ENCODE results near the gene RHCG. TPM values are rescaled to one million over a fixed set of nuclear protein-coding genes. Genes with fewer than 3 reads are reported as not detected.

Gene RHCG
- total RNA-seq, 1 donor, result not detected

DNA sequence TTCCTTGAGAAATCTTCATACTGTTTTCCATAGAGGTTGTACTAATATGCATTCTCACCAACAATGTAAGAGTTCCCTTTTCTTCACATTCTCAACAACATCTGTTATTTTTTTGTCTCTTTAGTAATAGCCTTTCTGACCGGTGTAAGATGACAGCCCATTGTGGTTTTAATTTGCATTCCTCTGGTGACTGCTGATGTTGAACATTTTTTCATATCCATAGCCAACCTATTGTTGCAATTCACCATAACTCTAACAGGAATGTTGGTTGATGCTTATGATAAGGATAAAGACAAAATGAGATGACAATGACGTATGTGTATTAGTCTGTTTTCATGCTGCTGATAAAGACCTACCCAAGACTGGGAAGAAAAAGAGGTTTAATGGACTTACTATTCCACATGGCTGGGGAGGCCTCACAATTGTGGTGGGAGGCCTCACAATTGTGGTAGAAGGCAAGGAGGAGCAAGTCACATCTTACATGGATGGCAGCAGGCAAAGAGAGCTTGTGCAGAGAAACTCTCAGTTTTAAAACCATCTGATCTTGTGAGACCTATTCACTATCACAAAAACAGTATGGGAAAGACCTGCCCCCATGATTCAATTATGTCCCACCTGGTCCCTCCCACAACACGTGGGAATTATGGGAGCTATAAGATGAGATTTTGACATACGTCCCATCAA is 37.6 kb upstream of the RHCG start:
- TF ChIP-seq, protein P1, sequence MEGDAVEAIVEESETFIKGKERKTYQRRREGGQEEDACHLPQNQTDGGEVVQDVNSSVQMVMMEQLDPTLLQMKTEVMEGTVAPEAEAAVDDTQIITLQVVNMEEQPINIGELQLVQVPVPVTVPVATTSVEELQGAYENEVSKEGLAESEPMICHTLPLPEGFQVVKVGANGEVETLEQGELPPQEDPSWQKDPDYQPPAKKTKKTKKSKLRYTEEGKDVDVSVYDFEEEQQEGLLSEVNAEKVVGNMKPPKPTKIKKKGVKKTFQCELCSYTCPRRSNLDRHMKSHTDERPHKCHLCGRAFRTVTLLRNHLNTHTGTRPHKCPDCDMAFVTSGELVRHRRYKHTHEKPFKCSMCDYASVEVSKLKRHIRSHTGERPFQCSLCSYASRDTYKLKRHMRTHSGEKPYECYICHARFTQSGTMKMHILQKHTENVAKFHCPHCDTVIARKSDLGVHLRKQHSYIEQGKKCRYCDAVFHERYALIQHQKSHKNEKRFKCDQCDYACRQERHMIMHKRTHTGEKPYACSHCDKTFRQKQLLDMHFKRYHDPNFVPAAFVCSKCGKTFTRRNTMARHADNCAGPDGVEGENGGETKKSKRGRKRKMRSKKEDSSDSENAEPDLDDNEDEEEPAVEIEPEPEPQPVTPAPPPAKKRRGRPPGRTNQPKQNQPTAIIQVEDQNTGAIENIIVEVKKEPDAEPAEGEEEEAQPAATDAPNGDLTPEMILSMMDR (IDR thresholded peaks at IDR 0.05; ENCODE audit: extremely low read depth, low read depth, low read length), result no peak
- H3K79me2 ChIP-seq (ENCODE audit: insufficient read depth, low read length), result no peaks in the 10 kb centered on the region
- H4K20me1 ChIP-seq (ENCODE audit: insufficient read depth, low read length), result no peaks in the 10 kb centered on the region
- H3K36me3 ChIP-seq (ENCODE audit: insufficient read depth, low read length), result no peaks in the 10 kb centered on the region
- H3K4me2 ChIP-seq (ENCODE audit: insufficient read depth, low read length), result no peak overlapping the region
- H3K27ac ChIP-seq (ENCODE audit: low read depth, low read length), result no peak overlapping the region
- no peak overlapping the region for H2AFZ ChIP-seq (ENCODE audit: low read length)
- no peaks in the 10 kb centered on the region for H3K4me1 ChIP-seq (ENCODE audit: insufficient read depth, low read length)
- H3K27me3 ChIP-seq (ENCODE audit: insufficient read depth, low read length), result no peaks in the 10 kb centered on the region
- no peak for DNase-seq (ENCODE audit: insufficient read length, low spot score, missing footprints)
- H3K4me3 ChIP-seq (ENCODE audit: insufficient read depth, low read length), result no peak overlapping the region
- no peaks in the 10 kb centered on the region for H3K9me3 ChIP-seq (ENCODE audit: low read depth, low read length)

DNA sequence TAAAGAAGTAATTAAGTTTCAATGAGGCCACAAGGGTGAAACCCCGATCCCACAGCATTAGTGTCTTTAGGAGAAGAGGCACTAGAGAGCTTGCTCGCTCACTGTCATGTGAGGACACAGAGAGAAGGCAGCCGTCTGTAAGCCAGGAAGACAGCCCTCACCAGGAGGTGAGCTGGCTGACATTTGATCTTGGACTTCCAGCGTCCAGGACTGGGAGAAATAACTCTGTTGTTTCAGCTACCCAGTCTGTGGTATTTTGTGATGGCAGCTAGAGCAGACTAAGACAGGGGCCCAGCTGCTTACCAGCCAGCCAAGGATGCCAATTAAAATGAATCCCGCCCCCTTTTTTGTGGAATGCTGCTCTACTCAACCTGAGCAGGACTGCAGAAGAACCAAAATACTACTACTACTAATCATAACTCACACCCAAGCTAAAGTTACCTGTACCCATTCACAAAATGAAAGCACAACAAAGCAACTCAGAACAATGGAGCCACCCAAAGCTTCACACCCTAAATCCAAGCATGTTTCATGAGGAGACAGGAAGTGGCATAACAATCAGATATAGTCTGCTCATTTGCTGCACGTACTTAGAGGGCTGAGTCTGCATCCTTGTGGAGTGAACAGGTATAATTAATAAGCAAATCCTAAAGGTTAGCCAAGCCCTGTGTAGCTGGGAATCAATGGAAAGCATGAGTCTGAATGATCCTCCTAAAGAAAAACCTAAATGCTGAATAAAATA is 35.6 kb upstream of the RHCG start:
- H3K4me3 ChIP-seq (ENCODE audit: insufficient read depth, low read length), result no peak overlapping the region
- H4K20me1 ChIP-seq (ENCODE audit: insufficient read depth, low read length), result no peaks in the 10 kb centered on the region
- no peak overlapping the region for H3K27ac ChIP-seq (ENCODE audit: low read depth, low read length)
- no peak overlapping the region for H3K4me2 ChIP-seq (ENCODE audit: insufficient read depth, low read length)
- no peaks in the 10 kb centered on the region for H3K36me3 ChIP-seq (ENCODE audit: insufficient read depth, low read length)
- peaks cover 10% of the 10 kb centered on the region for H3K27me3 ChIP-seq (ENCODE audit: insufficient read depth, low read length)
- TF ChIP-seq, protein P1 (IDR thresholded peaks at IDR 0.05; ENCODE audit: extremely low read depth, low read depth, low read length), result no peak
- DNase-seq (ENCODE audit: insufficient read length, low spot score, missing footprints), result no peak
- no peaks in the 10 kb centered on the region for H3K79me2 ChIP-seq (ENCODE audit: insufficient read depth, low read length)
- H3K9me3 ChIP-seq (ENCODE audit: low read depth, low read length), result no peaks in the 10 kb centered on the region
- H2AFZ ChIP-seq (ENCODE audit: low read length), result no peak overlapping the region
- H3K4me1 ChIP-seq (ENCODE audit: insufficient read depth, low read length), result no peaks in the 10 kb centered on the region

DNA sequence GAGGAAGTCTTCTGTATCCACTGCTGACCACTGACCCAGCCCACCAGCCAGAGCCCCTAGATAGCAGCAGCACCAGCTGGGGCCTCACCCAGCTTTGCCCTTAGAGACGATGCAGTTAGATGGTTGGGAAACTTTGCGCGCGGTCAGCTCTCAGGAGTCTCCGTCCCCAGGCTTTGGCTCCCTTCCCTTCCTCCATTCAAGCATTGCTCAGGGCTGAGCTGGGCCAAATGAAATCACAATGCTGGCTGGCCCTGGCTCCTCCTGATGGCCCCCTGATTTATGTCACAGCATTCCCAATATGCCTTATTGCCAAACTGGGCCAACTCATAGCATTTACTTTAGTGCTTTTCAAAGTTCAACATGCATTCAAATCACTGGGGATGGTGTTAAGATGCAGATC is 34.6 kb upstream of the RHCG start:
- TF ChIP-seq, protein P1 (IDR thresholded peaks at IDR 0.05; ENCODE audit: extremely low read depth, low read depth, low read length), result no peak
- Histone ChIP-seq H2AFZ (ENCODE audit: low read length) (no peak overlapping the region), H3K9me3 (ENCODE audit: low read depth, low read length) (no peaks in the 10 kb centered on the region), H3K27me3 (ENCODE audit: insufficient read depth, low read length) (peaks cover 10% of the 10 kb centered on the region), H3K36me3 (ENCODE audit: insufficient read depth, low read length) (no peaks in the 10 kb centered on the region), H4K20me1 (ENCODE audit: insufficient read depth, low read length) (no peaks in the 10 kb centered on the region), H3K4me3 (ENCODE audit: insufficient read depth, low read length) (no peak overlapping the region), H3K27ac (ENCODE audit: low read depth, low read length) (no peak overlapping the region), H3K79me2 (ENCODE audit: insufficient read depth, low read length) (no peaks in the 10 kb centered on the region), H3K4me2 (ENCODE audit: insufficient read depth, low read length) (no peak overlapping the region), H3K4me1 (ENCODE audit: insufficient read depth, low read length) (no peaks in the 10 kb centered on the region)
- no peak for DNase-seq (ENCODE audit: insufficient read length, low spot score, missing footprints)

GRCh38 chr15:89528757-89529352 is 32.5 kb upstream of the RHCG start:
- TF ChIP-seq, protein P1 (IDR thresholded peaks at IDR 0.05; ENCODE audit: extremely low read depth, low read depth, low read length), result no peak
- no peaks in the 10 kb centered on the region for H4K20me1 ChIP-seq (ENCODE audit: insufficient read depth, low read length)

More at GRCh38 chr15:89528757-89529352, 32.5 kb upstream of the RHCG start:
- Histone ChIP-seq H3K9me3 (ENCODE audit: low read depth, low read length) (no peaks in the 10 kb centered on the region), H2AFZ (ENCODE audit: low read length) (no peak overlapping the region), H3K36me3 (ENCODE audit: insufficient read depth, low read length) (no peaks in the 10 kb centered on the region), H3K27me3 (ENCODE audit: insufficient read depth, low read length) (peaks cover 23% of the 10 kb centered on the region), H3K27ac (ENCODE audit: low read depth, low read length) (no peak overlapping the region), H3K4me3 (ENCODE audit: insufficient read depth, low read length) (no peak overlapping the region), H3K4me2 (ENCODE audit: insufficient read depth, low read length) (no peak overlapping the region), H3K79me2 (ENCODE audit: insufficient read depth, low read length) (no peaks in the 10 kb centered on the region), H3K4me1 (ENCODE audit: insufficient read depth, low read length) (no peaks in the 10 kb centered on the region)
- DNase-seq (ENCODE audit: insufficient read length, low spot score, missing footprints), result no peak

All from osteoblast (primary cell).